ENCODE data around the gene RNF150.

Gene RNF150
- long read RNA-seq, result 0 reads

DNA sequence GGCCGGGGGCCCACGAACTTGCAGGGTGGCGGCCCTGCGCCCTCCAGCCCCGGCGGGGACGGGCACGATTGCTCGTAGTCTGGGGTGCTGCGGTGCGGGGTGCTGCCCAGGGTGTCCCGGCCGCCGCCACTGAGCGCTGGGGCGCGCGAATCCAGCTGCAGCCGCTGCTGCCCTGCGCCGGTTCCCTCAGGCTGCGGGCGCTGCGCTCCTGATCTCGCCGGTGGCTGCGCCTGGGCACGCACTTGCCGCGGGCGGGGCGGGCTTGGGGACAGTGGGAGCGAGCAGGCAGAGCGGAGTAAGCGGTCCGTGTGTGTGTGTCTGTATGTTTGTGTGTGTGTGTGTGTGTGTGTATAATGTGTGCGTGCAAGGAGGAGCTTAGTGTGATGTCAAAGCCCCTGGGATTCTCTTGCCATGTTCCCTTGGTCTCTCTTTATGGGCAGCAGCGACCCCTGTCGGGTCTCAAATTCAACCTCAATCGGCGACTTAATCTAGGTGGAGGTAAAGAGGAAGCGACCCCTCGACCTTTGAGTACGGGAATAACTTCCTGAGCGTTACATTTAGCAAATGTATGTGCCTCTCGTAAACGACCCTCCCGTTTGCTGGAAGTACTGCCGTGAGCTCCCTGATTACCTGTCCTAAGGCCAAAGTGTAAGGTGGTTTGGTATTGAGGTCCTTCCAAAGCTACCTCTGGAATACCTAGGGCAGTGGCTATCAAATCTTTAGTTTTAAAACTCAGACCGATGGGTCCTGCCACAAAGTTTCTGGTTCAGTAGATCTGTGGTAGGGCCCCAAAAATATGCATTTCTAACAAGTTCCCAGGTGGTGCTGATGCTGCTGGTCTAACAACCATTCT, at the start of gene RNF150:
TSS of gene RNF150 (minus strand) at position 324 of the 853 bp plus-strand sequence.
- H3K27ac ChIP-seq (replicated peaks), result no peak within 1 kb of the TSS
- peaks cover 49% of the 10 kb centered on the region for H3K27me3 ChIP-seq (ENCODE audit: insufficient read depth, poor library complexity, severe bottlenecking)
- peak; percentile 35 to 51 for DNase-seq (ENCODE audit: low read depth in 1 of 2, low spot score in 1 of 2)
- H3K4me3 ChIP-seq (replicated peaks; ENCODE audit: insufficient read depth, low read length), result peak within 1 kb of the TSS; percentile 42
- TF ChIP-seq, protein P1, sequence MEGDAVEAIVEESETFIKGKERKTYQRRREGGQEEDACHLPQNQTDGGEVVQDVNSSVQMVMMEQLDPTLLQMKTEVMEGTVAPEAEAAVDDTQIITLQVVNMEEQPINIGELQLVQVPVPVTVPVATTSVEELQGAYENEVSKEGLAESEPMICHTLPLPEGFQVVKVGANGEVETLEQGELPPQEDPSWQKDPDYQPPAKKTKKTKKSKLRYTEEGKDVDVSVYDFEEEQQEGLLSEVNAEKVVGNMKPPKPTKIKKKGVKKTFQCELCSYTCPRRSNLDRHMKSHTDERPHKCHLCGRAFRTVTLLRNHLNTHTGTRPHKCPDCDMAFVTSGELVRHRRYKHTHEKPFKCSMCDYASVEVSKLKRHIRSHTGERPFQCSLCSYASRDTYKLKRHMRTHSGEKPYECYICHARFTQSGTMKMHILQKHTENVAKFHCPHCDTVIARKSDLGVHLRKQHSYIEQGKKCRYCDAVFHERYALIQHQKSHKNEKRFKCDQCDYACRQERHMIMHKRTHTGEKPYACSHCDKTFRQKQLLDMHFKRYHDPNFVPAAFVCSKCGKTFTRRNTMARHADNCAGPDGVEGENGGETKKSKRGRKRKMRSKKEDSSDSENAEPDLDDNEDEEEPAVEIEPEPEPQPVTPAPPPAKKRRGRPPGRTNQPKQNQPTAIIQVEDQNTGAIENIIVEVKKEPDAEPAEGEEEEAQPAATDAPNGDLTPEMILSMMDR (IDR thresholded peaks at IDR 0.05; ENCODE audit: insufficient read depth, low read length), result peak; percentile 2
- no peak for TF ChIP-seq POLR2AphosphoS5 (IDR thresholded peaks at IDR 0.05; ENCODE audit: low read depth)

- no peak for TF ChIP-seq REST (IDR thresholded peaks at IDR 0.05; ENCODE audit: insufficient replicate concordance, low read depth)
- no peak for TF ChIP-seq POLR2AphosphoS5 (IDR thresholded peaks at IDR 0.05; ENCODE audit: low read depth)
- TF ChIP-seq, protein P1 (IDR thresholded peaks at IDR 0.05; ENCODE audit: insufficient read depth, low read length), result no peak
- no peak for TF ChIP-seq GABPA (IDR thresholded peaks at IDR 0.05; ENCODE audit: low read depth)
- no peak for TF ChIP-seq SPI1 (IDR thresholded peaks at IDR 0.05; ENCODE audit: borderline replicate concordance, low read depth)
- H3K27ac ChIP-seq (replicated peaks), result no peak overlapping the region
- H3K27me3 ChIP-seq (ENCODE audit: insufficient read depth, poor library complexity, severe bottlenecking), result no peaks in the 10 kb centered on the region
- H3K4me3 ChIP-seq (replicated peaks; ENCODE audit: insufficient read depth, low read length), result no peak overlapping the region
- no peak for DNase-seq (ENCODE audit: low read depth in 1 of 2, low spot score in 1 of 2)
Observed at GRCh38 chr4:141180991-141181761, 47.9 kb upstream of the RNF150 start.

- TF ChIP-seq, protein P1 (IDR thresholded peaks at IDR 0.05; ENCODE audit: insufficient read depth, low read length), result no peak
- TF ChIP-seq POLR2AphosphoS5 (IDR thresholded peaks at IDR 0.05; ENCODE audit: low read depth), result no peak
- no peaks in the 10 kb centered on the region for H3K27me3 ChIP-seq (ENCODE audit: insufficient read depth, poor library complexity, severe bottlenecking)
- no peak overlapping the region for H3K4me3 ChIP-seq (replicated peaks; ENCODE audit: insufficient read depth, low read length)
- DNase-seq (ENCODE audit: low read depth in 1 of 2, low spot score in 1 of 2), result no peak
- H3K27ac ChIP-seq (replicated peaks), result no peak overlapping the region
Observed at GRCh38 chr4:141179474-141180373, 46.5 kb upstream of the RNF150 start.

- DNase-seq (ENCODE audit: low read depth in 1 of 2, low spot score in 1 of 2), result no peak
- Histone ChIP-seq H3K27me3 (ENCODE audit: insufficient read depth, poor library complexity, severe bottlenecking) (no peaks in the 10 kb centered on the region), H3K4me3 (replicated peaks; ENCODE audit: insufficient read depth, low read length) (no peak overlapping the region), H3K27ac (replicated peaks) (no peak overlapping the region)
- TF ChIP-seq SPI1 (IDR thresholded peaks at IDR 0.05; ENCODE audit: borderline replicate concordance, low read depth), result no peak
- TF ChIP-seq, protein P1 (IDR thresholded peaks at IDR 0.05; ENCODE audit: insufficient read depth, low read length), result no peak
- no peak for TF ChIP-seq POLR2AphosphoS5 (IDR thresholded peaks at IDR 0.05; ENCODE audit: low read depth)
- TF ChIP-seq REST (IDR thresholded peaks at IDR 0.05; ENCODE audit: insufficient replicate concordance, low read depth), result no peak
- no peak for TF ChIP-seq GABPA (IDR thresholded peaks at IDR 0.05; ENCODE audit: low read depth)
Observed at GRCh38 chr4:141177171-141177570, 43.9 kb upstream of the RNF150 start.
